WTC11 (cell line): ENCODE measurements around the gene ESR2. TPM values are rescaled to one million over a fixed set of nuclear protein-coding genes. Genes with fewer than 3 reads are reported as not detected.

Experiments used
- ATAC-seq: fragments of 200-7000 bp; cut with Tn5 transposase; 2 replicates; pipeline ENCODE4 v1.10.0; 2021; ENCODE audit warnings: mild to moderate bottlenecking, moderate library complexity
- CTCF ChIA-PET: fragments of 300-600 bp; sonication (Branson Sonifier 250); formaldehyde crosslinking; loops from one replicate; lab custom pipeline; 2021; ENCODE audit warnings: antibody characterized with exemption; lab: Charles Lee
- POLR2A ChIA-PET: fragments of 350-600 bp; sonication (Branson Sonifier 250); formaldehyde crosslinking; loops from one replicate; lab custom pipeline; 2021; ENCODE audit warnings: antibody characterized with exemption; lab: Charles Lee
- DNase-seq: peaks from one replicate; pipeline ENCODE4 v3.0.0; 2021; ENCODE audit warnings: low spot score
- H3K27ac Mint-ChIP-seq: 2 replicates; pipeline ENCODE4 v1.8.0; 2021; ENCODE audit warnings: mixed read lengths
- H3K27me3 Mint-ChIP-seq: 2 replicates; pipeline ENCODE4 v1.8.0; 2021; ENCODE audit warnings: low read depth, mild to moderate bottlenecking, moderate library complexity, mixed read lengths
- H3K36me3 Mint-ChIP-seq: 2 replicates; pipeline ENCODE4 v1.8.0; 2021; ENCODE audit warnings: mixed read lengths
- H3K4me1 Mint-ChIP-seq: 2 replicates; pipeline ENCODE4 v1.8.0; 2022; ENCODE audit warnings: mixed read lengths
- H3K4me3 Mint-ChIP-seq: 2 replicates; pipeline ENCODE4 v1.8.0; 2021; ENCODE audit warnings: mild to moderate bottlenecking, moderate library complexity, mixed read lengths
- H3K9me3 Mint-ChIP-seq: 2 replicates; pipeline ENCODE4 v1.8.0; 2021; ENCODE audit warnings: mixed read lengths
- ATF1 ChIP-seq: sonication (generic); formaldehyde crosslinking; IDR thresholded peaks from 2 replicates; pipeline ENCODE4 v1.8.1; 2023; ENCODE audit warnings: mild to moderate bottlenecking, moderate library complexity, missing genetic modification reagents
- CBFB ChIP-seq: sonication (generic); formaldehyde crosslinking; IDR thresholded peaks from 2 replicates; pipeline ENCODE4 v1.8.1; 2022; ENCODE audit warnings: mild to moderate bottlenecking, low read depth, missing genetic modification reagents
- CREM ChIP-seq: sonication (generic); formaldehyde crosslinking; IDR thresholded peaks from 2 replicates; pipeline ENCODE4 v1.8.1; 2022; ENCODE audit warnings: mild to moderate bottlenecking, missing genetic modification reagents, moderate library complexity
- E2F1 ChIP-seq: sonication (generic); formaldehyde crosslinking; IDR thresholded peaks from 2 replicates; pipeline ENCODE4 v1.8.0; 2022; ENCODE audit warnings: mild to moderate bottlenecking, missing genetic modification reagents
- EMX1 ChIP-seq: fragments of 250-450 bp; sonication (Bioruptor Pico); IDR thresholded peaks from 2 replicates; pipeline ENCODE4 v1.8.0; 2021; ENCODE audit warnings: mild to moderate bottlenecking
- ERG ChIP-seq: fragments of 250-450 bp; sonication (Bioruptor Pico); IDR thresholded peaks from 2 replicates; pipeline ENCODE4 v1.8.0; 2021; ENCODE audit warnings: mild to moderate bottlenecking
- ESRRA ChIP-seq: sonication (generic); formaldehyde crosslinking; IDR thresholded peaks from 2 replicates; pipeline ENCODE4 v1.8.1; 2022; ENCODE audit warnings: mild to moderate bottlenecking, missing genetic modification reagents, borderline replicate concordance
- FOXP1 ChIP-seq: sonication (generic); formaldehyde crosslinking; IDR thresholded peaks from 2 replicates; pipeline ENCODE4 v1.8.0; 2022; ENCODE audit warnings: missing genetic modification reagents, mild to moderate bottlenecking, moderate library complexity, borderline replicate concordance
- FOXP4 ChIP-seq: sonication (generic); formaldehyde crosslinking; IDR thresholded peaks from 2 replicates; pipeline ENCODE4 v1.8.0; 2022; ENCODE audit warnings: mild to moderate bottlenecking, missing genetic modification reagents
- GTF2I ChIP-seq: fragments of 250-450 bp; sonication (Bioruptor Pico); conservative IDR thresholded peaks from 2 replicates; pipeline ENCODE4 v1.4.0; 2021; ENCODE audit warnings: mild to moderate bottlenecking
- KAT7 ChIP-seq: sonication (generic); formaldehyde crosslinking; IDR thresholded peaks from 2 replicates; pipeline ENCODE4 v1.8.1; 2023; ENCODE audit warnings: missing genetic modification reagents, mild to moderate bottlenecking, borderline replicate concordance
- NR1H2 ChIP-seq: sonication (generic); formaldehyde crosslinking; IDR thresholded peaks from 2 replicates; pipeline ENCODE4 v1.9.0; 2021; ENCODE audit warnings: mild to moderate bottlenecking, moderate library complexity, missing genetic modification reagents
- PRRX2 ChIP-seq: fragments of 250-450 bp; sonication (Bioruptor Pico); IDR thresholded peaks from 2 replicates; pipeline ENCODE4 v1.8.0; 2021; ENCODE audit warnings: mild to moderate bottlenecking
- SMAD4 ChIP-seq: sonication (generic); formaldehyde crosslinking; IDR thresholded peaks from 2 replicates; pipeline ENCODE4 v1.8.0; 2022; ENCODE audit warnings: mild to moderate bottlenecking, missing genetic modification reagents
- TEAD1 ChIP-seq: sonication (generic); formaldehyde crosslinking; IDR thresholded peaks from 2 replicates; pipeline ENCODE4 v1.8.0; 2022; ENCODE audit warnings: mild to moderate bottlenecking, missing genetic modification reagents
- ZNF512 ChIP-seq: sonication (generic); formaldehyde crosslinking; IDR thresholded peaks from 2 replicates; pipeline ENCODE4 v1.8.1; 2022; ENCODE audit warnings: missing genetic modification reagents, borderline replicate concordance
- total RNA-seq: library from RNA; stranded (reverse); gene quantifications from 3 replicates; pipeline ENCODE4 v1.2.3, GENCODE V29; 2021
- TF ChIP-seq, protein P1 (sequence below): sonication (generic); formaldehyde crosslinking; IDR thresholded peaks from 2 replicates; pipeline ENCODE4 v1.8.1; 2023; ENCODE audit warnings: mild to moderate bottlenecking, missing genetic modification reagents, moderate library complexity
- TF ChIP-seq, protein P2 (sequence below): sonication (generic); formaldehyde crosslinking; IDR thresholded peaks from 2 replicates; pipeline ENCODE4 v1.8.0; 2023; ENCODE audit warnings: missing genetic modification reagents, mild to moderate bottlenecking, borderline replicate concordance

ESR2 gene
- total RNA-seq, 1 experiment from 2014 or later, result 0.50 TPM

DNA sequence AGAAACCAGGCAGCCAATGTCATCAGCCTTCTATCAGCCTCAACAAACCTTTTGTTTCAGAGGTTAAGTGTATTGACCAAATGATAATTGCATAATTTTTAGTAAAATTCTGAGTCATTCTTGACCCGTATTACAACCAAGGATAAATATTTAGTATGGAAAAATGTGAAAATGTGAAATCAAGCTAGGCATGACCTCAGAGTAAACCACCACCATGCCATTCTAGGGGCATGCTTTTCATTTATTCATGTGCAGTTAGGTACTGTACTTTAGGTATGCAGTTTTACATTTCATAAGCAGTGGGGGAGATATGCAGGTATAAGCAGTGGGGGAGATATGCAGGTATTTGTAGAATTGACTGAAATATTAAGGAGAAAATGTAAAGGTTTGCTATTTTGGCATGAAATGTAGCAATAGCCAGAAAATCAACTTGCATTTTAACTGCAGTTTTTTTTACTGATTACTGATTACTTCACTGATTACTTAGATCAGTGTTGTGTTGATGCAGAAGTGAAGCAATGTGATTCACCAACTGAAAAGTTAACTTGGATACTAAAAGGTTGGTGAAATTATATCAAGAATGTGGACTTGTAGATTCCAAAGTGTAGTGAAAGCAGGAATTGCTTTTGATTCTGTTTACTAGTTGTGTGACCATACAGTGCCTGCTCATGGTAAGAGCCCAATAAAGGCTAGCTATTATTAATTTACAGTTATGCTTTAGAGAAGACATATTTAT is 184.2 kb downstream of the ESR2 start:
- Mint-ChIP-seq H3K27me3 (no peaks in the 10 kb centered on the region), H3K27ac (no peak overlapping the region), H3K4me3 (no peak overlapping the region), H3K4me1 (peaks cover 17% of the 10 kb centered on the region), H3K9me3 (no peaks in the 10 kb centered on the region), H3K36me3 (peaks cover 18% of the 10 kb centered on the region)
- CTCF ChIA-PET, result no interaction called here
- DNase-seq, result no peak
- POLR2A ChIA-PET, result no interaction called here
- no peak for ATAC-seq
- TF ChIP-seq, protein P1, sequence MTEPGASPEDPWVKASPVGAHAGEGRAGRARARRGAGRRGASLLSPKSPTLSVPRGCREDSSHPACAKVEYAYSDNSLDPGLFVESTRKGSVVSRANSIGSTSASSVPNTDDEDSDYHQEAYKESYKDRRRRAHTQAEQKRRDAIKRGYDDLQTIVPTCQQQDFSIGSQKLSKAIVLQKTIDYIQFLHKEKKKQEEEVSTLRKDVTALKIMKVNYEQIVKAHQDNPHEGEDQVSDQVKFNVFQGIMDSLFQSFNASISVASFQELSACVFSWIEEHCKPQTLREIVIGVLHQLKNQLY, result no peak
- TF ChIP-seq, protein P2, sequence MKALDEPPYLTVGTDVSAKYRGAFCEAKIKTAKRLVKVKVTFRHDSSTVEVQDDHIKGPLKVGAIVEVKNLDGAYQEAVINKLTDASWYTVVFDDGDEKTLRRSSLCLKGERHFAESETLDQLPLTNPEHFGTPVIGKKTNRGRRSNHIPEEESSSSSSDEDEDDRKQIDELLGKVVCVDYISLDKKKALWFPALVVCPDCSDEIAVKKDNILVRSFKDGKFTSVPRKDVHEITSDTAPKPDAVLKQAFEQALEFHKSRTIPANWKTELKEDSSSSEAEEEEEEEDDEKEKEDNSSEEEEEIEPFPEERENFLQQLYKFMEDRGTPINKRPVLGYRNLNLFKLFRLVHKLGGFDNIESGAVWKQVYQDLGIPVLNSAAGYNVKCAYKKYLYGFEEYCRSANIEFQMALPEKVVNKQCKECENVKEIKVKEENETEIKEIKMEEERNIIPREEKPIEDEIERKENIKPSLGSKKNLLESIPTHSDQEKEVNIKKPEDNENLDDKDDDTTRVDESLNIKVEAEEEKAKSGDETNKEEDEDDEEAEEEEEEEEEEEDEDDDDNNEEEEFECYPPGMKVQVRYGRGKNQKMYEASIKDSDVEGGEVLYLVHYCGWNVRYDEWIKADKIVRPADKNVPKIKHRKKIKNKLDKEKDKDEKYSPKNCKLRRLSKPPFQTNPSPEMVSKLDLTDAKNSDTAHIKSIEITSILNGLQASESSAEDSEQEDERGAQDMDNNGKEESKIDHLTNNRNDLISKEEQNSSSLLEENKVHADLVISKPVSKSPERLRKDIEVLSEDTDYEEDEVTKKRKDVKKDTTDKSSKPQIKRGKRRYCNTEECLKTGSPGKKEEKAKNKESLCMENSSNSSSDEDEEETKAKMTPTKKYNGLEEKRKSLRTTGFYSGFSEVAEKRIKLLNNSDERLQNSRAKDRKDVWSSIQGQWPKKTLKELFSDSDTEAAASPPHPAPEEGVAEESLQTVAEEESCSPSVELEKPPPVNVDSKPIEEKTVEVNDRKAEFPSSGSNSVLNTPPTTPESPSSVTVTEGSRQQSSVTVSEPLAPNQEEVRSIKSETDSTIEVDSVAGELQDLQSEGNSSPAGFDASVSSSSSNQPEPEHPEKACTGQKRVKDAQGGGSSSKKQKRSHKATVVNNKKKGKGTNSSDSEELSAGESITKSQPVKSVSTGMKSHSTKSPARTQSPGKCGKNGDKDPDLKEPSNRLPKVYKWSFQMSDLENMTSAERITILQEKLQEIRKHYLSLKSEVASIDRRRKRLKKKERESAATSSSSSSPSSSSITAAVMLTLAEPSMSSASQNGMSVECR (CRISPR knock-in tag), result no peak
- no peak for TF ChIP-seq ZNF512 (CRISPR knock-in tag)
- no peak for TF ChIP-seq ESRRA (CRISPR knock-in tag)
- no peak for TF ChIP-seq ERG

- ATAC-seq (no peak), DNase-seq (no peak)
- H3K9me3 Mint-ChIP-seq, result no peaks in the 10 kb centered on the region
- peaks cover 36% of the 10 kb centered on the region for H3K36me3 Mint-ChIP-seq
- H3K4me1 Mint-ChIP-seq, result no peaks in the 10 kb centered on the region
- ChIA-PET CTCF (interaction anchor here (0.6 kb wide), 1 partner anchor 167 kb away, joined by 3 read pairs; no protein-coding TSS in a partner anchor), POLR2A (no interaction called here)
- H3K27ac Mint-ChIP-seq, result no peak overlapping the region
- no peak overlapping the region for H3K4me3 Mint-ChIP-seq
- H3K27me3 Mint-ChIP-seq, result no peaks in the 10 kb centered on the region
- TF ChIP-seq CREM (no peak), EMX1 (CRISPR knock-in tag) (no peak), FOXP4 (CRISPR knock-in tag) (no peak), PRRX2 (CRISPR knock-in tag) (no peak), ERG (no peak), CBFB (no peak), TEAD1 (CRISPR knock-in tag) (no peak), SMAD4 (CRISPR knock-in tag) (no peak), E2F1 (CRISPR knock-in tag) (no peak), NR1H2 (CRISPR knock-in tag) (no peak), KAT7 (CRISPR knock-in tag) (no peak), ESRRA (CRISPR knock-in tag) (no peak), GTF2I (CRISPR knock-in tag) (no peak), ATF1 (CRISPR knock-in tag) (no peak), ZNF512 (CRISPR knock-in tag) (no peak), FOXP1 (CRISPR knock-in tag) (no peak)
Observed at GRCh38 chr14:64107438-64107837, 186.7 kb downstream of the ESR2 start.
